Measurements from ENCODE around the gene KRTAP4-6. TPM values are rescaled to one million over a fixed set of nuclear protein-coding genes. Genes with fewer than 3 reads are reported as not detected.
"Not testable (repeated sequence)": the region's sequence is repeated elsewhere in the genome, so short reads cannot be mapped to it uniquely, and the experiment has no call there.

KRTAP4-6 gene
- total RNA-seq, 1 donor from 2014 or later: not detected

GRCh38 chr17:41118721-41119120 is 21.6 kb downstream of the KRTAP4-6 start:
- no peaks in the 10 kb centered on the region for H3K9me3 Mint-ChIP-seq (ENCODE audit: low read depth)
- H3K4me3 Mint-ChIP-seq (ENCODE audit: low read depth): no peak overlapping the region
- no peak for TF ChIP-seq CTCF (IDR thresholded peaks at IDR 0.05; ENCODE audit: unreplicated experiment)
- H3K27me3 Mint-ChIP-seq: peaks cover 13% of the 10 kb centered on the region
- no peaks in the 10 kb centered on the region for H3K36me3 Mint-ChIP-seq (ENCODE audit: insufficient read depth)
- no peak for DNase-seq (ENCODE audit: low spot score, unreplicated experiment)
- no peak overlapping the region for H3K27ac Mint-ChIP-seq
- H3K4me1 Mint-ChIP-seq (ENCODE audit: low read depth): peaks cover 21% of the 10 kb centered on the region

- peaks cover 16% of the 10 kb centered on the region for H3K4me1 Mint-ChIP-seq (ENCODE audit: low read depth)
- not testable (repeated sequence) for H3K36me3 Mint-ChIP-seq (ENCODE audit: insufficient read depth); H3K27me3 Mint-ChIP-seq; H3K4me3 Mint-ChIP-seq (ENCODE audit: low read depth); H3K27ac Mint-ChIP-seq; DNase-seq (ENCODE audit: low spot score, unreplicated experiment); H3K9me3 Mint-ChIP-seq (ENCODE audit: low read depth)
These were observed 22.4 kb downstream of the KRTAP4-6 start, which contains the start of gene KRTAP4-11 for GRCh38 chr17:41117846-41118386. Gene KRTAP4-11, minus strand, starts transcription at chr17:41118373. Its CDS starts 58 bp downstream, at chr17:41118315.

GRCh38 chr17:41116297-41116696 is 24.0 kb downstream of the KRTAP4-6 start:
- H3K4me1 Mint-ChIP-seq (ENCODE audit: low read depth): peaks cover 15% of the 10 kb centered on the region
- no peak overlapping the region for H3K27ac Mint-ChIP-seq
- no peak overlapping the region for H3K4me3 Mint-ChIP-seq (ENCODE audit: low read depth)
- H3K9me3 Mint-ChIP-seq (ENCODE audit: low read depth): peaks cover 2% of the 10 kb centered on the region
- no peak for TF ChIP-seq CTCF (IDR thresholded peaks at IDR 0.05; ENCODE audit: unreplicated experiment)
- peaks cover 8% of the 10 kb centered on the region for H3K27me3 Mint-ChIP-seq
- H3K36me3 Mint-ChIP-seq (ENCODE audit: insufficient read depth): no peaks in the 10 kb centered on the region
- no peak for DNase-seq (ENCODE audit: low spot score, unreplicated experiment)

GRCh38 chr17:41111151-41111885 is 29.0 kb downstream of the KRTAP4-6 start:
- Mint-ChIP-seq H3K27me3 (no peaks in the 10 kb centered on the region), H3K9me3 (ENCODE audit: low read depth) (peaks cover 12% of the 10 kb centered on the region), H3K27ac (no peak overlapping the region), H3K36me3 (ENCODE audit: insufficient read depth) (no peaks in the 10 kb centered on the region), H3K4me1 (ENCODE audit: low read depth) (peaks cover 21% of the 10 kb centered on the region), H3K4me3 (ENCODE audit: low read depth) (no peak overlapping the region)
- no peak for DNase-seq (ENCODE audit: low spot score, unreplicated experiment)
- no peak for TF ChIP-seq CTCF (IDR thresholded peaks at IDR 0.05; ENCODE audit: unreplicated experiment)

GRCh38 chr17:41108728-41109386 is 31.5 kb downstream of the KRTAP4-6 start:
- DNase-seq (ENCODE audit: low spot score, unreplicated experiment); H3K4me1 Mint-ChIP-seq (ENCODE audit: low read depth); H3K4me3 Mint-ChIP-seq (ENCODE audit: low read depth); H3K36me3 Mint-ChIP-seq (ENCODE audit: insufficient read depth); H3K27ac Mint-ChIP-seq; H3K27me3 Mint-ChIP-seq: not testable (repeated sequence)
- peaks cover 12% of the 10 kb centered on the region for H3K9me3 Mint-ChIP-seq (ENCODE audit: low read depth)

- H3K27ac Mint-ChIP-seq: no peak overlapping the region
- TF ChIP-seq CTCF (IDR thresholded peaks at IDR 0.05; ENCODE audit: unreplicated experiment): no peak
- H3K4me3 Mint-ChIP-seq (ENCODE audit: low read depth): no peak overlapping the region
These were observed 32.3 kb downstream of the KRTAP4-6 start for GRCh38 chr17:41107941-41108450.

GRCh38 chr17:41105347-41105746 is 35.0 kb downstream of the KRTAP4-6 start, which contains the start of gene KRTAP4-9:
Gene KRTAP4-9, plus strand, starts transcription at chr17:41105389. Its CDS starts 0 bp downstream, at chr17:41105389.
- H3K36me3 Mint-ChIP-seq (ENCODE audit: insufficient read depth); H3K27ac Mint-ChIP-seq: not testable (repeated sequence)

More at GRCh38 chr17:41107941-41108450, 32.3 kb downstream of the KRTAP4-6 start:
- H3K4me1 Mint-ChIP-seq (ENCODE audit: low read depth): peaks cover 6% of the 10 kb centered on the region
- no peaks in the 10 kb centered on the region for H3K36me3 Mint-ChIP-seq (ENCODE audit: insufficient read depth)
- DNase-seq (ENCODE audit: low spot score, unreplicated experiment): no peak
- H3K27me3 Mint-ChIP-seq: peaks cover 5% of the 10 kb centered on the region
- peaks cover 12% of the 10 kb centered on the region for H3K9me3 Mint-ChIP-seq (ENCODE audit: low read depth)

GRCh38 chr17:41104386-41105038 is 35.8 kb downstream of the KRTAP4-6 start:
- not testable (repeated sequence) for DNase-seq (ENCODE audit: low spot score, unreplicated experiment); H3K36me3 Mint-ChIP-seq (ENCODE audit: insufficient read depth); H3K4me3 Mint-ChIP-seq (ENCODE audit: low read depth); H3K9me3 Mint-ChIP-seq (ENCODE audit: low read depth); H3K4me1 Mint-ChIP-seq (ENCODE audit: low read depth); H3K27me3 Mint-ChIP-seq; H3K27ac Mint-ChIP-seq

More at GRCh38 chr17:41105347-41105746, 35.0 kb downstream of the KRTAP4-6 start, which contains the start of gene KRTAP4-9:
- H3K4me3 Mint-ChIP-seq (ENCODE audit: low read depth); H3K9me3 Mint-ChIP-seq (ENCODE audit: low read depth); DNase-seq (ENCODE audit: low spot score, unreplicated experiment); H3K4me1 Mint-ChIP-seq (ENCODE audit: low read depth); H3K27me3 Mint-ChIP-seq: not testable (repeated sequence)

Data from progenitor cell of endocrine pancreas (in vitro differentiated cells).